ENCODE measurements around the gene GOLIM4. TPM values are rescaled to one million over a fixed set of nuclear protein-coding genes. Genes with fewer than 3 reads are reported as not detected.

The GOLIM4 gene
- total RNA-seq, 1 donor from 2014 or later, result 36.6 TPM

DNA sequence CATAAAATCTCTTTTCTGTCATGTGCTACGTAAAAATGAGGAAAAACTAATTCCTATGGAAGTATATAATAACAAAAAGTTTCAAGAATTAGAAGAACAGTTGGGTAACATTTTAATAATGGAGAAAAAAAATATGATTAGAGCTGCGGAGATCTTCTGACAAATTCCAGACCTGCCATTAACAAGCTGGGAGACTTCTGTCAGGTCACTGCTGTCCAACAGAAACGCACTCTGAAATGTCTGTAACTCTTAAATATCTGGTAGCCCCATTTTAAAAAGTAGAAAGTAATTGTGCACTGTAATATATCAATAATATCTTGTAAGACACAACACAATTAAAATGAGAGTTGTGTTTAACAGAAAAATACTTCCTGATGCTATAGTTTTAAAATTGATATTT lies 15.7 kb downstream of the GOLIM4 start:
- DNase-seq (ENCODE audit: extremely low spot score, unreplicated experiment), result no peak
- H3K36me3 Mint-ChIP-seq, result peaks cover 21% of the 10 kb centered on the region
- H3K4me3 Mint-ChIP-seq, result no peak overlapping the region
- peaks cover 33% of the 10 kb centered on the region for H3K4me1 Mint-ChIP-seq (ENCODE audit: unreplicated experiment)
- TF ChIP-seq, protein P1, sequence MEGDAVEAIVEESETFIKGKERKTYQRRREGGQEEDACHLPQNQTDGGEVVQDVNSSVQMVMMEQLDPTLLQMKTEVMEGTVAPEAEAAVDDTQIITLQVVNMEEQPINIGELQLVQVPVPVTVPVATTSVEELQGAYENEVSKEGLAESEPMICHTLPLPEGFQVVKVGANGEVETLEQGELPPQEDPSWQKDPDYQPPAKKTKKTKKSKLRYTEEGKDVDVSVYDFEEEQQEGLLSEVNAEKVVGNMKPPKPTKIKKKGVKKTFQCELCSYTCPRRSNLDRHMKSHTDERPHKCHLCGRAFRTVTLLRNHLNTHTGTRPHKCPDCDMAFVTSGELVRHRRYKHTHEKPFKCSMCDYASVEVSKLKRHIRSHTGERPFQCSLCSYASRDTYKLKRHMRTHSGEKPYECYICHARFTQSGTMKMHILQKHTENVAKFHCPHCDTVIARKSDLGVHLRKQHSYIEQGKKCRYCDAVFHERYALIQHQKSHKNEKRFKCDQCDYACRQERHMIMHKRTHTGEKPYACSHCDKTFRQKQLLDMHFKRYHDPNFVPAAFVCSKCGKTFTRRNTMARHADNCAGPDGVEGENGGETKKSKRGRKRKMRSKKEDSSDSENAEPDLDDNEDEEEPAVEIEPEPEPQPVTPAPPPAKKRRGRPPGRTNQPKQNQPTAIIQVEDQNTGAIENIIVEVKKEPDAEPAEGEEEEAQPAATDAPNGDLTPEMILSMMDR (conservative IDR thresholded peaks at IDR 0.05), result no peak
- H3K27me3 Mint-ChIP-seq, result peaks cover 2% of the 10 kb centered on the region
- H3K9me3 Mint-ChIP-seq, result peaks cover 3% of the 10 kb centered on the region
- H3K27ac Mint-ChIP-seq, result no peak overlapping the region

DNA sequence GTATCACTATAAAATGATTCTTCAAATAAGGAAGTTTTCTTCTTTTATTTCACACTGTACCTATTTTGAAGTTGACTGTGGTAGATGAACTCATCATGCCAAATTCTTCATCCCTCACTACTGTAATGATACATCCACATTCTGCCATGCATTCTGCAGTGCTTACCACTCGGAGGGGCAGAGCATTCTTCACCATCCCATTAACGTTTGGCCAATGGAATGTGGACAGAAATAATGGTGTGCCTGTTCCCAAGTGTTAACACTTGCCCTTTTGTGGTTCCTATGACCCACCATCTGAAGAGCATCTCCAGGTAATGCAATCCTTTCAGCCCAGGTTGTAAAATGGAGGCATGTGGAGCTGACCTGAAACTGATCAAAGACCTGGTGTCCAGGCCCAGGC lies 18.6 kb downstream of the GOLIM4 start:
- Mint-ChIP-seq H3K4me3 (no peak overlapping the region), H3K27me3 (no peaks in the 10 kb centered on the region), H3K27ac (no peak overlapping the region), H3K36me3 (peaks cover 15% of the 10 kb centered on the region), H3K9me3 (peaks cover 7% of the 10 kb centered on the region), H3K4me1 (ENCODE audit: unreplicated experiment) (peaks cover 33% of the 10 kb centered on the region)
- TF ChIP-seq, protein P1 (conservative IDR thresholded peaks at IDR 0.05), result no peak
- DNase-seq (ENCODE audit: extremely low spot score, unreplicated experiment), result no peak

DNA sequence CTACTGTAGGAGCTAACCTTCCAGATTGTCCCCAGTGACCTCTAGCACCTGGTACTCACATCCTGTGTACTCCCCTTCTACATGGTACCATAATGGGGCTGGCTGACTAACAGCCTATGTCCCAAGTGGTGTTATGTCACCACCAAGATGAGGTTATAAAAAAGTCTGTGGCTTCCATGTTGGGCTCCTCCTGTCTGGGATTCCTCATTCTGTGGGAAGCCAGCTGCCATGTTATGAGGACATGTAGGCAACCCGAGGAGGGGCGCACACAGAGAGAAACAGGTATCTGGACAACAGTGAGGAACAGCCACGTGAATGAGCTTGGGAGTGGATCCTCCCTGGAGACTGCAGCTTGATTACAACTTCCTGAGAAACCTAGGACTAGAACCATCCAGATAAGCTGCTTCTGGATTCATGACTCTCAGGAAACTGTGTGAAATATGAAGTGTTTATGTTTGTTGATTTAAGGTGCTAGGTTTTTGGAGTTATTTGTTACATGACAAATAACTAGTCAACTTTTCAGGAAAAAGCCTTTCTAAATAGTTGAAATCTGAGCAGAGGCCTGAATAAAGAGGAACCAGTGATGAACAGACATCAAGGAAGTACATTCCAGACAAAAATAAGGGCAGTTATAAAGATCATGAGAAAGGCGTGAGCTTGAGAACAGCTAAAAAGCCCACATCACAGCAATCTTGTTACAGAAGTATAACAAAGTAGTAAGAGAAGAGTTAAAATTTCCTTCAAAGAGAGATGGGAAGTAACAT lies 21.7 kb downstream of the GOLIM4 start:
- DNase-seq (ENCODE audit: extremely low spot score, unreplicated experiment), result no peak
- H3K27ac Mint-ChIP-seq, result no peak overlapping the region
- peaks cover 32% of the 10 kb centered on the region for H3K4me1 Mint-ChIP-seq (ENCODE audit: unreplicated experiment)
- H3K4me3 Mint-ChIP-seq, result no peak overlapping the region
- H3K9me3 Mint-ChIP-seq, result peaks cover 7% of the 10 kb centered on the region
- H3K36me3 Mint-ChIP-seq, result peaks cover 15% of the 10 kb centered on the region
- no peaks in the 10 kb centered on the region for H3K27me3 Mint-ChIP-seq
- TF ChIP-seq, protein P1 (conservative IDR thresholded peaks at IDR 0.05), result no peak

DNA sequence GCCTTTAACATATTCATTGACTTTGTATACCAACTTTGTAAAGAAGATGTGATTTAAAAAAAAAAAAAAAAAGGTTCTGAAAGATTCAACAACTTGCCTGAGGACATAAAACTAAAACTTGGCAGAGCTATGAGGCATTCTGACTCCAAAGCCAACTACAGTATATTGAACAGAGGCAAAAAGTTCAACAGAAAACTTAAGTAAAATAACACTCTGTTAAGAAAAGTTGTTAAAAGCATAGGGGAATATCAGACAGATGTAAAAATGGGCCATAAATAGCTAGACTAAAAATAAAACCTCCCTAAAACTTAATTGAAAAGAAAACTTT lies 23.4 kb downstream of the GOLIM4 start:
- H3K27ac Mint-ChIP-seq, result peak overlapping the region; percentile 94
- H3K27me3 Mint-ChIP-seq, result no peaks in the 10 kb centered on the region
- peaks cover 7% of the 10 kb centered on the region for H3K9me3 Mint-ChIP-seq
- no peak for DNase-seq (ENCODE audit: extremely low spot score, unreplicated experiment)
- H3K4me1 Mint-ChIP-seq (ENCODE audit: unreplicated experiment), result peaks cover 28% of the 10 kb centered on the region
- H3K36me3 Mint-ChIP-seq, result peaks cover 15% of the 10 kb centered on the region
- H3K4me3 Mint-ChIP-seq, result no peak overlapping the region
- TF ChIP-seq, protein P1 (conservative IDR thresholded peaks at IDR 0.05), result no peak

DNA sequence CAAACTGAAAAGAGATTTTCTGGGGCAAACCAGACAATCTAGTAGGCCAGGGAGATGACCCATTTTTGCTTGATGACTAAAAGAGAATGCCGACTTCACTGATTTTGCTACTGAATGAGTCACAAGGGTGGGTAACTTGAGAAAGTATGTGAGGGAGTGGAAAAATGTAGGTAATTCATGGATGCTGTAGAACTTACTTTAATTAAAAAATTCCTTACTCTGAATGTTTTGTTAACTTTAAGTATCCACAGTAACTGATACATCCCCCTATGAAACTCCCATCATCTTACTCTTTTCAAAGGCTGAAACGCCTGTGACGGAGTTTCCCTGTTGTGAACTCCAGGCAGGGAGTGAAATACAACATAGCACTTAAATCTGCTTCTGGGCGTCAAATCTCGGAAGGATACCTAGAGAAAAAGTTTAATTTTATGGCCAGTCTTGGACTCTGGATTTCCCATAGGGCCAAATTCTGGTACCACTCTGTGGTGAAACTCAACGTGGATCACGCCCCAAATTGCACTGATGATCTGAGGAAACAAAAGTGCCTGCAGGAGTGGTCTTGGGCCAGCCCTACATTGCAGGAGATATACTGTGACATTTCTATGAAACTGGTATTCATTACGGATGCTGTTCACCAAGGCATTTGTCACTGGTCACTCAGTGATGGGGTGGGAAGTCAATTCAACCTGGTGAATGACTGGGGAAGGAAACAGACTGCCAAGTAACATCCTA lies 24.0 kb downstream of the GOLIM4 start:
- Mint-ChIP-seq H3K4me3 (peak overlapping the region; percentile 39), H3K9me3 (peaks cover 7% of the 10 kb centered on the region), H3K27ac (peak overlapping the region; percentile 94), H3K4me1 (ENCODE audit: unreplicated experiment) (peaks cover 28% of the 10 kb centered on the region), H3K27me3 (no peaks in the 10 kb centered on the region), H3K36me3 (peaks cover 11% of the 10 kb centered on the region)
- TF ChIP-seq, protein P1 (conservative IDR thresholded peaks at IDR 0.05), result no peak
- no peak for DNase-seq (ENCODE audit: extremely low spot score, unreplicated experiment)

Data from type B pancreatic cell (in vitro differentiated cells).